Measurements from ENCODE around the gene SCUBE2. TPM values are rescaled to one million over a fixed set of nuclear protein-coding genes. Genes with fewer than 3 reads are reported as not detected.

Gene SCUBE2

Small RNAs within 50 kb of the gene (small RNA-seq; reads per million reads assigned to genes)
- gene MIR5691 (ENCODE audit: low read depth), result not detected

Data from mesenchymal stem cell (in vitro differentiated cells and primary cell).